SK-N-SH (cell line): ENCODE data around the gene GAST. TPM values are rescaled to one million over a fixed set of nuclear protein-coding genes. Genes with fewer than 3 reads are reported as not detected.
A peak's percentile ranks its signal among the peaks of the same experiment; 100 is the strongest.

Source experiments
- CTCF ChIA-PET: fragments of 300-600, 350-600 bp; formaldehyde crosslinking; extraction: SDS; loops from one replicate; lab custom pipeline; 2021; lab: Yijun Ruan, JAX
- POLR2A ChIA-PET: fragments of 350-600 bp; sonication (Branson Sonifier 250); formaldehyde crosslinking; extraction: SDS; loops from one replicate; lab custom pipeline; 2020; ENCODE audit warnings: antibody characterized with exemption, inconsistent platforms; lab: Yijun Ruan, JAX
- DNase-seq: peaks from one replicate; pipeline ENCODE4 v3.0.0; 2012
- H2AFZ ChIP-seq: fragments of 200-600 bp; sonication (generic); 2 replicates; pipeline ENCODE4 v1.8.1; 2016; ENCODE audit warnings: antibody characterized with exemption, mild to moderate bottlenecking, low read depth
- H3F3A ChIP-seq: fragments of 200-600 bp; sonication (generic); replicated peaks from 2 replicates; pipeline ENCODE3; 2016; ENCODE audit warnings: antibody characterized with exemption, mild to moderate bottlenecking; ENCODE audit not compliant: insufficient read depth
- H3K27ac ChIP-seq, 2 experiments: fragments of 200-500 bp in 1 of 2; fragments of 200-600 bp in 1 of 2; sonication (Bioruptor generic) in 1 of 2; sonication (generic), shearing (Covaris generic) in 1 of 2; 2 replicates each; pipeline versions ENCODE4 v1.5.1 to v1.6.1; 2014 to 2016; ENCODE audit warnings: low read depth in 2 of 2, inconsistent platforms in 1 of 2, low read length in 1 of 2, mild to moderate bottlenecking in 1 of 2, mixed read lengths in 1 of 2
- H3K27me3 ChIP-seq: fragments of 200-600 bp; sonication (generic), shearing (Covaris generic); 2 replicates; pipeline ENCODE4 v1.6.1; 2016; ENCODE audit warnings: mixed run types; ENCODE audit not compliant: insufficient read depth
- H3K36me3 ChIP-seq, 2 experiments: fragments of 200-500 bp in 1 of 2; fragments of 200-600 bp in 1 of 2; sonication (Bioruptor generic) in 1 of 2; sonication (generic) in 1 of 2; replicated peaks in 1 of 2; 2 replicates each; pipeline versions ENCODE3 to v1.5.1; 2014 to 2016; ENCODE audit warnings: low read length in 1 of 2, mild to moderate bottlenecking in 1 of 2; ENCODE audit not compliant: insufficient read depth in 2 of 2, control insufficient read depth in 1 of 2
- H3K4me1 ChIP-seq, 2 experiments: fragments of 200-500 bp in 1 of 2; fragments of 200-600 bp in 1 of 2; sonication (Bioruptor generic) in 1 of 2; sonication (generic), shearing (Covaris generic) in 1 of 2; 2 replicates each; pipeline versions ENCODE4 v1.5.1 to v1.6.1; 2014 to 2016; ENCODE audit warnings: low read depth in 1 of 2, low read length in 1 of 2, mixed run types in 1 of 2; ENCODE audit not compliant: insufficient read depth in 2 of 2, control insufficient read depth in 1 of 2
- H3K4me2 ChIP-seq: fragments of 200-600 bp; sonication (generic), shearing (Covaris generic); 2 replicates; pipeline ENCODE4 v1.6.1; 2017; ENCODE audit warnings: mixed run types
- H3K4me3 ChIP-seq, 2 experiments: fragments of 200-500 bp in 1 of 2; fragments of 200-600 bp in 1 of 2; sonication (Bioruptor generic) in 1 of 2; sonication (generic), shearing (Covaris generic) in 1 of 2; 2 replicates each; pipeline versions ENCODE4 v1.5.1 to v1.8.1; 2014 to 2016; ENCODE audit warnings: low read depth in 2 of 2, inconsistent platforms in 1 of 2, low read length in 1 of 2, mild to moderate bottlenecking in 1 of 2, mixed read lengths in 1 of 2, moderate library complexity in 1 of 2
- H3K79me2 ChIP-seq: fragments of 200-600 bp; sonication (generic); 2 replicates; pipeline ENCODE4 v1.8.1; 2017; ENCODE audit warnings: mild to moderate bottlenecking; ENCODE audit not compliant: insufficient read depth
- H3K9ac ChIP-seq: fragments of 200-600 bp; sonication (generic); 2 replicates; pipeline ENCODE4 v1.6.1; 2017; ENCODE audit warnings: mixed run types
- H3K9me2 ChIP-seq: fragments of 200-600 bp; sonication (generic); 2 replicates; pipeline ENCODE4 v1.6.1; 2017; ENCODE audit warnings: mixed run types
- H3K9me3 ChIP-seq: fragments of 200-600 bp; sonication (generic); 2 replicates; pipeline ENCODE4 v1.6.1; 2017; ENCODE audit warnings: mixed run types, mild to moderate bottlenecking, moderate library complexity
- H4K20me1 ChIP-seq: fragments of 200-600 bp; sonication (generic); 2 replicates; pipeline ENCODE4 v1.6.1; 2017; ENCODE audit warnings: mild to moderate bottlenecking, mixed run types; ENCODE audit not compliant: insufficient read depth
- CTCF ChIP-seq: fragments of 200-600 bp; sonication (generic); IDR thresholded peaks from 2 replicates; pipeline ENCODE4 v1.6.1; 2017; ENCODE audit warnings: antibody characterized with exemption, mild to moderate bottlenecking, moderate library complexity
- EP300 ChIP-seq, 2 experiments: IDR thresholded peaks; 2 replicates each; pipeline versions ENCODE4 v1.4.0 to v1.6.1; 2012; ENCODE audit warnings: borderline replicate concordance in 1 of 2, low read depth in 1 of 2, low read length in 1 of 2
- EZH2phosphoT487 ChIP-seq: fragments of 200-600 bp; sonication (generic); IDR thresholded peaks from 2 replicates; pipeline ENCODE4 v1.6.1; 2017; ENCODE audit warnings: low read depth, mixed run types, mild to moderate bottlenecking, antibody characterized with exemption, moderate library complexity, borderline replicate concordance
- JUND ChIP-seq: IDR thresholded peaks from 2 replicates; pipeline ENCODE4 v1.4.0; 2012
- MEF2A ChIP-seq: IDR thresholded peaks from 2 replicates; pipeline ENCODE4 v1.4.0; 2012; ENCODE audit warnings: low read depth, borderline replicate concordance
- NRF1 ChIP-seq: IDR thresholded peaks from 2 replicates; pipeline ENCODE4 v1.6.1; 2012; ENCODE audit warnings: low read depth, mild to moderate bottlenecking, low read length
- PBX3 ChIP-seq: IDR thresholded peaks from 2 replicates; pipeline ENCODE4; 2012
- RFX5 ChIP-seq: IDR thresholded peaks from 2 replicates; pipeline ENCODE4 v1.6.1; 2012; ENCODE audit warnings: mild to moderate bottlenecking, improper control_type of control experiment, low read length
- SMC3 ChIP-seq: IDR thresholded peaks from 2 replicates; pipeline ENCODE4 v1.6.1; 2012; ENCODE audit warnings: low read depth, low read length, improper control_type of control experiment
- TAF1 ChIP-seq: IDR thresholded peaks from 2 replicates; pipeline ENCODE4 v1.6.1; 2012; ENCODE audit warnings: low read depth, mild to moderate bottlenecking, low read length, moderate library complexity, borderline replicate concordance
- TEAD4 ChIP-seq: IDR thresholded peaks from 2 replicates; pipeline ENCODE4 v1.4.0; 2012; ENCODE audit warnings: mild to moderate bottlenecking, borderline replicate concordance; ENCODE audit not compliant: insufficient read depth
- WGBS: methylation state at CpG from one replicate; pipeline ENCODE4 v1.1.6; 2017; ENCODE audit warnings: low lambda C conversion rate; 5-methylcytosine and 5-hydroxymethylcytosine counted together
- polyA plus RNA-seq, 3 experiments: library from polyadenylated mRNA; depleted of rRNA; stranded (reverse); fragments of >200 nt; gene quantifications; 2 replicates each; pipeline ENCODE4 v1.2.3, GENCODE V29; 2012

Gene GAST
- polyA plus RNA-seq, 1 of the 3 experiments (the other 2 are of a cell fraction), result not detected

GRCh38 chr17:41739661-41740352, 27.7 kb downstream of the GAST start:
- Histone ChIP-seq H3K4me1 (peaks cover 0 to 6% of the 10 kb centered on the region in 2 experiments; a peak in 1 of 4 replicates), H3K4me3 (no peak overlapping the region), H4K20me1 (no peaks in the 10 kb centered on the region), H3K36me3 (no peaks in the 10 kb centered on the region), H3K9ac (no peak overlapping the region), H3F3A (no peaks in the 10 kb centered on the region), H3K4me2 (no peak overlapping the region), H3K79me2 (no peaks in the 10 kb centered on the region), H3K9me2 (no peaks in the 10 kb centered on the region), H3K9me3 (no peaks in the 10 kb centered on the region), H3K27me3 (peaks cover 26% of the 10 kb centered on the region), H3K27ac (no peak overlapping the region), H2AFZ (peak overlapping the region; percentile 5; the same call in 1 of the 2 replicates)
- 43% methylated on average over 4 of the region's 9 CpGs for WGBS
- ChIA-PET CTCF (interaction anchor here (1.9 to 24.8 kb wide), 2 partner anchors 47 to 64 kb away, joined by 7 to 405 read pairs; partner anchors contain the start of genes FKBP10, JUP and P3H4), POLR2A (no interaction called here)
- no peak for DNase-seq
- TF ChIP-seq NRF1 (no peak), PBX3 (peak; percentile 58)

GRCh38 chr17:41740506-41740905, 28.4 kb downstream of the GAST start:
- H2AFZ ChIP-seq, result no peak overlapping the region
- no peak for TF ChIP-seq JUND
- POLR2A ChIA-PET, result interaction anchor here (0.7 kb wide), 1 partner anchor 66 kb away, joined by 3 read pairs; no protein-coding TSS in a partner anchor
- no peaks in the 10 kb centered on the region for H3F3A ChIP-seq
- no peak overlapping the region for H3K4me2 ChIP-seq
- 94% methylated on average over 5 of the region's 5 CpGs for WGBS
- peaks cover 20% of the 10 kb centered on the region for H3K27me3 ChIP-seq
- no peaks in the 10 kb centered on the region for H3K9me2 ChIP-seq
- H4K20me1 ChIP-seq, result no peaks in the 10 kb centered on the region
- no peak overlapping the region for H3K27ac ChIP-seq
- DNase-seq, result no peak
- H3K36me3 ChIP-seq, result no peaks in the 10 kb centered on the region
- CTCF ChIA-PET, result interaction anchor here (1.6 to 24.8 kb wide), 3 partner anchors 46 to 219 kb away, joined by 5 to 405 read pairs (median 7); partner anchors contain the start of genes FKBP10, JUP and P3H4
- no peaks in the 10 kb centered on the region for H3K79me2 ChIP-seq
- H3K4me1 ChIP-seq, result peaks cover 0 to 4% of the 10 kb centered on the region in 2 experiments; a peak in 1 of 4 replicates
- H3K4me3 ChIP-seq, result no peak overlapping the region
- no peak overlapping the region for H3K9ac ChIP-seq
- H3K9me3 ChIP-seq, result no peaks in the 10 kb centered on the region

GRCh38 chr17:41741709-41742108, 29.6 kb downstream of the GAST start:
- no peaks in the 10 kb centered on the region for H3K9me3 ChIP-seq
- H3K79me2 ChIP-seq, result no peaks in the 10 kb centered on the region
- no peak overlapping the region for H3K4me2 ChIP-seq
- no peak overlapping the region for H3K27ac ChIP-seq
- DNase-seq, result no peak
- H4K20me1 ChIP-seq, result no peaks in the 10 kb centered on the region
- ChIA-PET CTCF (interaction anchor here (0.7 to 24.8 kb wide), 5 partner anchors 13 to 218 kb away, joined by 3 to 405 read pairs (median 3); partner anchors contain the start of genes FKBP10, JUP and P3H4), POLR2A (no interaction called here)
- H3K4me1 ChIP-seq, result peaks cover 0 to 4% of the 10 kb centered on the region in 2 experiments; a peak in 1 of 4 replicates
- no peak overlapping the region for H3K4me3 ChIP-seq
- H3K36me3 ChIP-seq, result no peaks in the 10 kb centered on the region
- H3F3A ChIP-seq, result no peaks in the 10 kb centered on the region
- no peaks in the 10 kb centered on the region for H3K9me2 ChIP-seq
- no peak overlapping the region for H2AFZ ChIP-seq
- no peak for TF ChIP-seq EZH2phosphoT487
- TF ChIP-seq SMC3, result no peak
- no peak for TF ChIP-seq TAF1
- no peak for TF ChIP-seq MEF2A
- no peak for TF ChIP-seq CTCF
- TF ChIP-seq TEAD4, result no peak
- TF ChIP-seq EP300 (IDR thresholded peaks at IDR 0.05; ENCODE audit: borderline replicate concordance in 1 of 2, low read depth in 1 of 2, low read length in 1 of 2), result no peak
- TF ChIP-seq RFX5, result no peak
- WGBS, result 84% methylated on average over 9 of the region's 9 CpGs
- no peak overlapping the region for H3K9ac ChIP-seq
- H3K27me3 ChIP-seq, result peaks cover 7% of the 10 kb centered on the region
